Karpas-422 (cell line): ENCODE measurements around the gene DNAH5. TPM values are rescaled to one million over a fixed set of nuclear protein-coding genes. Genes with fewer than 3 reads are reported as not detected.

Experiments
- DNase-seq: peaks from one replicate; pipeline ENCODE4 v3.0.0-alpha.2; 2015
- H2AFZ ChIP-seq: fragments of 200-600 bp; sonication (generic); 2 replicates; pipeline ENCODE4 v1.6.1; 2014; ENCODE audit warnings: antibody characterized with exemption, low read length, mixed read lengths
- H3K27ac ChIP-seq: fragments of 200-600 bp; sonication (generic); 2 replicates; pipeline ENCODE4 v1.5.1; 2014; ENCODE audit warnings: mild to moderate bottlenecking, low read length, moderate library complexity
- H3K27me3 ChIP-seq: fragments of 200-600 bp; sonication (generic); 2 replicates; pipeline ENCODE4 v1.6.1; 2014; ENCODE audit warnings: low read length, mixed read lengths
- H3K36me3 ChIP-seq: fragments of 200-600 bp; sonication (generic); 2 replicates; pipeline ENCODE4 v1.6.1; 2014; ENCODE audit warnings: low read length, mixed read lengths; ENCODE audit not compliant: insufficient read depth
- H3K4me1 ChIP-seq: fragments of 200-600 bp; sonication (generic); 2 replicates; pipeline ENCODE4 v1.6.1; 2014; ENCODE audit warnings: mild to moderate bottlenecking, low read length, mixed read lengths
- H3K4me2 ChIP-seq: fragments of 200-600 bp; sonication (generic); 2 replicates; pipeline ENCODE4 v1.6.1; 2014; ENCODE audit warnings: low read length, low read depth, mild to moderate bottlenecking; ENCODE audit not compliant: poor library complexity, severe bottlenecking
- H3K4me3 ChIP-seq: fragments of 200-600 bp; sonication (generic); 2 replicates; pipeline ENCODE4 v1.5.1; 2014; ENCODE audit warnings: mild to moderate bottlenecking, antibody characterized with exemption, low read length, mixed read lengths
- H3K79me2 ChIP-seq: fragments of 200-600 bp; sonication (generic); 2 replicates; pipeline ENCODE4 v1.6.1; 2014; ENCODE audit warnings: mild to moderate bottlenecking, low read length, mixed read lengths
- H3K9ac ChIP-seq: fragments of 200-600 bp; sonication (generic); 2 replicates; pipeline ENCODE4 v1.6.0; 2014; ENCODE audit warnings: low read length
- H3K9me2 ChIP-seq: fragments of 200-600 bp; sonication (generic), shearing (Covaris generic); replicated peaks from 2 replicates; pipeline ENCODE4 v1.6.0; 2014; ENCODE audit warnings: mild to moderate bottlenecking, low read length, moderate library complexity; ENCODE audit not compliant: insufficient read depth
- H3K9me3 ChIP-seq: fragments of 300-700, 200-600 bp; sonication (generic); 2 replicates; pipeline ENCODE4 v1.6.1; 2014; ENCODE audit warnings: low read length, mixed read lengths
- H4K20me1 ChIP-seq: fragments of 200-600 bp; sonication (generic); 2 replicates; pipeline ENCODE4 v1.6.1; 2014; ENCODE audit warnings: mild to moderate bottlenecking, antibody characterized with exemption, low read length, low read depth; ENCODE audit not compliant: insufficient read depth
- total RNA-seq: library from RNA; depleted of rRNA; stranded (reverse); fragments of >200 nt; shearing (Covaris generic); gene quantifications from 2 replicates; pipeline ENCODE4 v1.2.3, GENCODE V29; 2014; ENCODE audit warnings: low replicate concordance

DNAH5 gene
- total RNA-seq, 1 experiment from 2014 or later, result not detected

DNA sequence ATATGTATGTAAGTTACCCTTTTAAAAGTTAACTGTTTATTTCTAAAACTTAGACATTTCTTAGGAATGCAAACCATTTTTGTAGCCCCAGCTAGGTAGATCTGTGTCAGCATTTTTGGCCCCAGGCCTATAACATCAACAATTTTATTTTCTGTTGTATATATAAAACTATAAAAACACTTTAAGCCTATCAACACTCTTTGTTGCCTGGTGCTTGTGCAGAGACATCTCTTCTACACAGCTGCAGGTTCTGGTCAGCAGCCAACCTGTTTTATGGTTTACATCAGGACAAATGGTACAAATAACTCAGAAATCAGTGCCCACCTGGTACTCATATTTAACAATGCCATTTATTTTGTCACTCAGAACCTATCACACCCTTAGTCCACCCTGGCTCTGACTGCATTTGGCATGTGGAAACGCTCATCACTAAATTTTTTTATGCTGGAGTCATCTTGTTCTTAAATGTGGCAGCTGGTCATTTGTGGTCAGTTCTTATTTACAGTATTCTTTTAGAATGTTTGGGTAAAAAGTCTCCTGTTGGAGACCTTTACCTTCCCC is 173.4 kb downstream of the DNAH5 start:
- peaks cover 23% of the 10 kb centered on the region for H3K9me3 ChIP-seq
- no peak overlapping the region for H2AFZ ChIP-seq
- no peaks in the 10 kb centered on the region for H3K36me3 ChIP-seq
- no peaks in the 10 kb centered on the region for H3K79me2 ChIP-seq
- no peak overlapping the region for H3K27ac ChIP-seq
- no peaks in the 10 kb centered on the region for H3K27me3 ChIP-seq
- H4K20me1 ChIP-seq, result no peaks in the 10 kb centered on the region
- no peak overlapping the region for H3K4me3 ChIP-seq
- H3K4me2 ChIP-seq, result no peak overlapping the region
- H3K9me2 ChIP-seq, result no peaks in the 10 kb centered on the region
- no peak for DNase-seq
- no peaks in the 10 kb centered on the region for H3K4me1 ChIP-seq
- H3K9ac ChIP-seq, result no peak overlapping the region

DNA sequence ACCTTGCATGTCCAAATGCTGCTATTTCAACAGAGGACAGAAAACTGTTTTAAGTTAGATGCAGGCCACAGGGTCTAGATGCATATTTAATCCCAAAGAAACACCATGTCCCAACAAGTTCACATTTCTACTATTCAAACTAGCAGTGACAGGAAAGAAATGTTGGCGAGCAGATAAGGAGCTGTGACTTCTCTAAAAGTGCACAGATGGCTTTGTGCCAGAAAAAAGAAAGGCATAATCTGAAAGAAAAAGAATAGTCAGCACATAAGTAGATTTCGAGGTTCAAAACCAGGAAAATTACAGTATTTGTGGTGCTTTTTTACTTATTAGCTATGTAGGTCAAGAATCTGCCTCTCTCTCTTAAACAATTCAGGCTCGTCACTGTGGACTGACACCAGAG is 178.3 kb downstream of the DNAH5 start:
- Histone ChIP-seq H3K27ac (no peak overlapping the region), H3K79me2 (no peaks in the 10 kb centered on the region), H3K9me2 (no peaks in the 10 kb centered on the region), H3K4me2 (no peak overlapping the region), H3K9ac (no peak overlapping the region), H4K20me1 (no peaks in the 10 kb centered on the region), H3K36me3 (no peaks in the 10 kb centered on the region), H3K9me3 (peaks cover 23% of the 10 kb centered on the region), H3K27me3 (no peaks in the 10 kb centered on the region), H3K4me1 (no peaks in the 10 kb centered on the region), H3K4me3 (no peak overlapping the region), H2AFZ (no peak overlapping the region)
- no peak for DNase-seq

DNA sequence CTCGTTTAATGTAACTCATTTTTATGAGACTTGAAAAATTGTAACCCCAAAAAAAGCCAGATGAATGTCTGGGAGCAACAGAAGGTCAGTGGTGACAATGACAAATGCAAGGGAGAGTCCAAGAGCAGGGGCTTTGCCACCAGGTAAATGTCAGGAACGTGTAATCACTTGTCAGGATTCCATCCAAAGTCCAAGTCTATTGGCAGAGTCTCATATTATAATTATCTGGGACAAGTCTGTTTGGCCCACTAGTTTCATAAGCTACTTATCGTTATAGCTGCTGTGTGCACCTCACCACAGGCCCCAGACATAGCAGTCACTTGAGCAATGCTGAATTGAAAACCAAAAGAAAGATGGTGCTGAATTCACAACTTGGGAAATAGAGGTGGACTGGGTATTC is 180.8 kb downstream of the DNAH5 start:
- Histone ChIP-seq H3K4me3 (no peak overlapping the region), H3K9me2 (no peaks in the 10 kb centered on the region; the same call in 1 of the 2 replicates), H4K20me1 (no peaks in the 10 kb centered on the region), H3K4me2 (no peak overlapping the region), H3K79me2 (no peaks in the 10 kb centered on the region), H3K27ac (no peak overlapping the region), H3K36me3 (no peaks in the 10 kb centered on the region), H3K4me1 (no peaks in the 10 kb centered on the region), H2AFZ (no peak overlapping the region), H3K9me3 (peaks cover 20% of the 10 kb centered on the region), H3K9ac (no peak overlapping the region), H3K27me3 (no peaks in the 10 kb centered on the region)
- no peak for DNase-seq

DNA sequence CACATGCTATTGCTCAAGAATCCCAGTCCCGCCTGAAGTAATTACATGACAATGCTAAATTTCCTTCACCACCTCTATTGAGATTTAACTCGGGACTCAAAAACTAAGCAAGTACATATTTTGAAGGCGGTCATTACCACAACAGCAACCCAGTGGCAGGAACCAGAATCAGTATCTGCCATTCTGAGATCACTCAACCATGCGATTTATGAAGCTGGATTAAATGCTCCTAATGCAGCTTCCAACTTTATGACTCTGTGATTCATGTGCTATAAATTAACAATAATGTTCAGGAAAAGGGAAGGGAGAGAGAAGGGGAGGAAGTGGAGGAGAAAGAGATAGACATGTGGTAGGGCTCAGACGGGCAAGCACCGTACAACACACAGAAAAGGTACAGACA is 194.7 kb downstream of the DNAH5 start:
- no peaks in the 10 kb centered on the region for H3K27me3 ChIP-seq
- H3K9me3 ChIP-seq, result peaks cover 14% of the 10 kb centered on the region
- no peaks in the 10 kb centered on the region for H3K79me2 ChIP-seq
- H4K20me1 ChIP-seq, result no peaks in the 10 kb centered on the region
- no peak overlapping the region for H3K27ac ChIP-seq
- H2AFZ ChIP-seq, result no peak overlapping the region
- no peaks in the 10 kb centered on the region for H3K4me1 ChIP-seq
- no peak overlapping the region for H3K9ac ChIP-seq
- no peak overlapping the region for H3K4me3 ChIP-seq
- H3K4me2 ChIP-seq, result no peak overlapping the region
- H3K9me2 ChIP-seq, result no peaks in the 10 kb centered on the region
- H3K36me3 ChIP-seq, result no peaks in the 10 kb centered on the region; the same call in 1 of the 2 replicates
- no peak for DNase-seq

- no peaks in the 10 kb centered on the region for H3K36me3 ChIP-seq
- H3K4me1 ChIP-seq, result no peaks in the 10 kb centered on the region
- H2AFZ ChIP-seq, result no peak overlapping the region
- no peak overlapping the region for H3K4me3 ChIP-seq
- H3K9me3 ChIP-seq, result peaks cover 26% of the 10 kb centered on the region
- no peaks in the 10 kb centered on the region for H3K9me2 ChIP-seq
- no peak for DNase-seq
- H3K27ac ChIP-seq, result no peak overlapping the region
- H3K79me2 ChIP-seq, result no peaks in the 10 kb centered on the region
- no peaks in the 10 kb centered on the region for H4K20me1 ChIP-seq
- no peak overlapping the region for H3K9ac ChIP-seq
- no peaks in the 10 kb centered on the region for H3K27me3 ChIP-seq
- H3K4me2 ChIP-seq, result no peak overlapping the region
Observed at GRCh38 chr5:13746026-13746425, 198.5 kb downstream of the DNAH5 start.

GRCh38 chr5:13745508-13745907 is 199.0 kb downstream of the DNAH5 start:
- H3K4me1 ChIP-seq, result no peaks in the 10 kb centered on the region
- H3K27ac ChIP-seq, result no peak overlapping the region
- H3K36me3 ChIP-seq, result no peaks in the 10 kb centered on the region
- no peak for DNase-seq
- H3K9me2 ChIP-seq, result no peaks in the 10 kb centered on the region
- H3K27me3 ChIP-seq, result no peaks in the 10 kb centered on the region
- H3K4me2 ChIP-seq, result no peak overlapping the region
- H3K9ac ChIP-seq, result no peak overlapping the region
- H3K9me3 ChIP-seq, result peaks cover 28% of the 10 kb centered on the region
- no peak overlapping the region for H3K4me3 ChIP-seq
- no peaks in the 10 kb centered on the region for H3K79me2 ChIP-seq
- no peak overlapping the region for H2AFZ ChIP-seq
- no peaks in the 10 kb centered on the region for H4K20me1 ChIP-seq

DNA sequence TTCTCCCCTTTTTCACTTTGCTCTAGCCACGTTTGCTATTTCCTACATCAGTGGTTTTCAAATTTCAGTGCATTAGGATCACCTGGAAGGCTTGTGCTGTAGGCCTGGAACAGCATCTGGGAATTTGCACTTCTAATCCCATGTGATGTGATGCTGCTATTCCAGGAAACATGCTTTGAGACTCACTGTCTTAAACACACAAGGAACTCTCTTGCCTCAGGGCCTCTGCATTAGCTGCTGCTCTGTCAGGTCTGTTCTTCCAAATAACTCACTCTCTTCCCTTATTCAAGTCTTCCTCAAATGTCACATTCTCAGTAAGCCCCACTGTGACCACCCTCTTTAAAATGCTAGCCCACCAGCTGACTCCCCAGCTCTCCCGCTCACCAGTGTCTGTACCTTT is 204.0 kb downstream of the DNAH5 start:
- Histone ChIP-seq H3K79me2 (no peaks in the 10 kb centered on the region), H3K4me1 (no peaks in the 10 kb centered on the region), H3K9me3 (peaks cover 29% of the 10 kb centered on the region), H2AFZ (no peak overlapping the region), H3K9ac (no peak overlapping the region), H3K27me3 (no peaks in the 10 kb centered on the region), H3K9me2 (no peaks in the 10 kb centered on the region), H3K4me2 (no peak overlapping the region), H3K4me3 (no peak overlapping the region), H4K20me1 (no peaks in the 10 kb centered on the region), H3K27ac (no peak overlapping the region), H3K36me3 (no peaks in the 10 kb centered on the region)
- no peak for DNase-seq

- H4K20me1 ChIP-seq, result no peaks in the 10 kb centered on the region
- H3K27ac ChIP-seq, result no peak overlapping the region
- DNase-seq, result no peak
- H2AFZ ChIP-seq, result no peak overlapping the region
- peaks cover 31% of the 10 kb centered on the region for H3K9me3 ChIP-seq
- no peaks in the 10 kb centered on the region for H3K27me3 ChIP-seq
- no peaks in the 10 kb centered on the region for H3K36me3 ChIP-seq
- no peak overlapping the region for H3K4me3 ChIP-seq
- H3K9ac ChIP-seq, result no peak overlapping the region
- no peaks in the 10 kb centered on the region for H3K4me1 ChIP-seq
- no peaks in the 10 kb centered on the region for H3K9me2 ChIP-seq
- H3K79me2 ChIP-seq, result no peaks in the 10 kb centered on the region
- H3K4me2 ChIP-seq, result no peak overlapping the region
Observed at GRCh38 chr5:13739479-13739878, 205.0 kb downstream of the DNAH5 start.

DNA sequence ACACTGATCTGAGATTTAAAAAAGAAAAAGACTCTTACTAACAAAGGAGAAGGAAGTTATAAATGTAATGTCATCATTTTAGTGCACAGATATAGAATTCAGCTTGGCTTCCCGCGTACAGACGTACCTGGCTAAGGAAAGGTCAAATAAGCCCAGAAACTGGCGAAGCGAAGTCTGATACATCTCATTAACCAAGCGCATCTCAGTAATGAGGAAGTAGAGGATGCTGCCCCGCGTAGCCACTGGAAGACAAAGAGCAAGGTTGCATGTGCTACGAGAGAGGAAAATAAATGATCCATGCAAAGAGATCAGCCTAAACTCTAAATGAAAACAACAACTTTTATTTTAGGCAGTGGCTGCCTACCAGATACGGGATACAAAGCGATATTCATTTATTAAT is 208.8 kb downstream of the DNAH5 start:
- Histone ChIP-seq H2AFZ (no peak overlapping the region), H3K4me1 (no peaks in the 10 kb centered on the region), H3K27ac (no peak overlapping the region), H3K4me3 (no peak overlapping the region), H3K9ac (no peak overlapping the region), H3K27me3 (no peaks in the 10 kb centered on the region), H4K20me1 (no peaks in the 10 kb centered on the region), H3K4me2 (no peak overlapping the region), H3K9me3 (peaks cover 26% of the 10 kb centered on the region), H3K9me2 (no peaks in the 10 kb centered on the region), H3K79me2 (no peaks in the 10 kb centered on the region), H3K36me3 (no peaks in the 10 kb centered on the region)
- DNase-seq, result no peak
